CD4-positive, alpha-beta memory T cell (primary cell): ENCODE data around the gene TMEM138. TPM values are rescaled to one million over a fixed set of nuclear protein-coding genes. Genes with fewer than 3 reads are reported as not detected.

Source experiments
- CTCF ChIA-PET: fragments of 350-600 bp; sonication (Branson Sonifier 250); formaldehyde crosslinking; loops from one replicate; lab custom pipeline; 2021; ENCODE audit warnings: inconsistent platforms; ENCODE audit not compliant: partially characterized antibody; lab: Charles Lee
- POLR2A ChIA-PET: fragments of 350-600 bp; sonication (Branson Sonifier 250); formaldehyde crosslinking; loops from one replicate; lab custom pipeline; 2021; ENCODE audit not compliant: partially characterized antibody; lab: Charles Lee
- DNase-seq, 5 donors: peaks; one replicate each; pipeline versions ENCODE4 v3.0.0 to v3.0.0-alpha.2; 2020 to 2022; ENCODE audit warnings: mixed read lengths in 1 of 5
- H3K27ac ChIP-seq: one replicate; pipeline ENCODE4 v1.7.0; 2013; ENCODE audit warnings: low read depth, low read length
- H3K27me3 ChIP-seq: 2 replicates; pipeline ENCODE4 v1.7.0; 2013; ENCODE audit warnings: mild to moderate bottlenecking, low read length, moderate library complexity; ENCODE audit not compliant: insufficient read depth
- H3K36me3 ChIP-seq: 2 replicates; pipeline ENCODE4 v1.7.0; 2013; ENCODE audit warnings: mild to moderate bottlenecking, low read length, moderate library complexity; ENCODE audit not compliant: insufficient read depth
- H3K4me1 ChIP-seq: 2 replicates; pipeline ENCODE4 v1.7.0; 2013; ENCODE audit warnings: mild to moderate bottlenecking, low read length, moderate library complexity; ENCODE audit not compliant: insufficient read depth
- H3K4me3 ChIP-seq, 2 donors: one replicate each; pipeline ENCODE4 v1.7.0; 2013; ENCODE audit warnings: low read length in 2 of 2, mild to moderate bottlenecking in 1 of 2
- H3K9me3 ChIP-seq, 2 donors: one replicate each; pipeline ENCODE4 v1.7.0; 2013; ENCODE audit warnings: low read length in 2 of 2, control low read depth in 1 of 2; ENCODE audit not compliant: control insufficient read depth in 1 of 2
- H3K27ac Mint-ChIP-seq, 7 donors: one replicate each; pipeline ENCODE4 v1.8.0; 2020 to 2021; ENCODE audit warnings: mixed read lengths in 7 of 7, mild to moderate bottlenecking in 6 of 7, inconsistent platforms in 3 of 7, moderate library complexity in 3 of 7
- H3K27me3 Mint-ChIP-seq, 2 donors: one replicate each; pipeline ENCODE4 v1.8.0; 2020 to 2021; ENCODE audit warnings: mixed read lengths in 2 of 2
- H3K36me3 Mint-ChIP-seq, 2 donors: one replicate each; pipeline ENCODE4 v1.8.0; 2020 to 2021; ENCODE audit warnings: mixed read lengths in 2 of 2, inconsistent platforms in 1 of 2, mild to moderate bottlenecking in 1 of 2
- H3K4me1 Mint-ChIP-seq, 4 donors: one replicate each; pipeline ENCODE4 v1.8.0; 2020 to 2021; ENCODE audit warnings: mixed read lengths in 4 of 4, mild to moderate bottlenecking in 1 of 4
- H3K4me3 Mint-ChIP-seq, 8 donors: one replicate each; pipeline ENCODE4 v1.8.0; 2020 to 2021; ENCODE audit warnings: mixed read lengths in 8 of 8, mild to moderate bottlenecking in 7 of 8, moderate library complexity in 6 of 8, inconsistent platforms in 3 of 8
- H3K9me3 Mint-ChIP-seq, 8 donors: one replicate each; pipeline ENCODE4 v1.8.0; 2020 to 2021; ENCODE audit warnings: mixed read lengths in 8 of 8, mild to moderate bottlenecking in 5 of 8, inconsistent platforms in 3 of 8, moderate library complexity in 1 of 8
- intact Hi-C: fragments of 100-400 bp; cut with micrococcal nuclease; formaldehyde crosslinking; loops from one replicate; pipeline ENCODE4 v1.15.1; 2023
- polyA plus RNA-seq, 2 donors: library from polyadenylated mRNA; unstranded; fragments of 300-500 nt; fragmentation: Illumina TruSeq; gene quantifications; one replicate each; pipeline ENCODE4 v1.2.3, GENCODE V29; 2021
- total RNA-seq, 2 experiments: library from RNA; stranded (reverse); gene quantifications; one replicate each; pipeline ENCODE4 v1.2.3, GENCODE V29; 2021

The TMEM138 gene
- total and polyA plus RNA-seq, 4 experiments from 2014 or later: 49.0 to 62.5 (median 60.2) TPM

DNA sequence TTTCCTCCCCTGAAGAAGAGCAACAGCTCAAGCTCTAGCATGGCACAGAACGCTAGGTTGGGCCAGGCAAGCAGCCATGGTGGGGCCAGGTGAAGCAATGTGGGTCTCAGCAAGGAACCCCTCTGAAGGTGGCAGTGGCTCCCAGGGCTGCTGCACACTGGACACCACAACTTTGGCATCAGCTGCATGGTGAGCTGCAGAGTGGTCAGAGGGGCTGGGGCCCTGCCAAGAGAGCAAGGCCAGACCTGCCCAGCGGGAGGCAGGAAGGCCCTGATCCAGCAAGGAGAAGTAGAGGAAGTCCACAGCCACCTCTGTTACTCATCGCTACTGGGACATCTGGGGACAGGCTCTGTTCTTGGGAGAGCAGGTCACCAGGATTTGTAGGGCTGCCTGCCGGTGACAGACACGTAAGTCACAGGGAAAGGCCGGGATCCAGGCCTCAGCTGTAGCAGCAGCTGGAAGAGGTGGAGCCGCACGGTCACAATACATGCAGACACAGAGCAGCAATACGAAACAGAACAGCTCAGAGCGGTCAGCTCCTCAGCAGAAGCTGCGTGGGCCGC is 12.9 kb upstream of the TMEM138 start:
- no peak overlapping the region for H3K4me3 ChIP-seq
- no peaks in the 10 kb centered on the region for H3K9me3 ChIP-seq
- H3K4me1 ChIP-seq: no peaks in the 10 kb centered on the region
- H3K36me3 Mint-ChIP-seq: peaks cover 20 to 53% of the 10 kb centered on the region in 2 donors
- peaks cover 45% of the 10 kb centered on the region for H3K36me3 ChIP-seq
- intact Hi-C loops: no loop called here
- H3K27me3 ChIP-seq: no peaks in the 10 kb centered on the region
- ChIA-PET POLR2A (no interaction called here), CTCF (interaction anchor here (1.2 to 3.2 kb wide), 4 partner anchors 10 to 37 kb away, joined by 3 to 14 read pairs (median 8); partner anchors contain the start of gene TMEM138)
- H3K27ac Mint-ChIP-seq: no peak overlapping the region
- DNase-seq: no peak
- no peaks in the 10 kb centered on the region for H3K27me3 Mint-ChIP-seq
- no peak overlapping the region for H3K4me3 Mint-ChIP-seq
- H3K27ac ChIP-seq: no peak overlapping the region
- H3K9me3 Mint-ChIP-seq: no peaks in the 10 kb centered on the region
- peaks cover 0 to 4% (median under 1%) of the 10 kb centered on the region in 4 donors for H3K4me1 Mint-ChIP-seq

GRCh38 chr11:61349916-61350315 is 12.3 kb upstream of the TMEM138 start:
- Histone ChIP-seq H3K9me3 (no peaks in the 10 kb centered on the region), H3K27ac (no peak overlapping the region), H3K36me3 (peaks cover 45% of the 10 kb centered on the region), H3K4me1 (no peaks in the 10 kb centered on the region), H3K27me3 (no peaks in the 10 kb centered on the region), H3K4me3 (no peak overlapping the region)
- CTCF ChIA-PET: interaction anchor here (1.2 to 3.2 kb wide), 2 partner anchors 11 to 36 kb away, joined by 3 to 13 read pairs; no protein-coding TSS in a partner anchor
- no peaks in the 10 kb centered on the region for H3K9me3 Mint-ChIP-seq
- no peak for DNase-seq
- H3K27ac Mint-ChIP-seq: peak overlapping the region in 4 of 7 donors; percentile 16 to 66 (median 44)
- intact Hi-C loops: no loop called here
- peaks cover 21 to 49% of the 10 kb centered on the region in 2 donors for H3K36me3 Mint-ChIP-seq
- H3K27me3 Mint-ChIP-seq: no peaks in the 10 kb centered on the region
- H3K4me3 Mint-ChIP-seq: no peak overlapping the region
- peaks cover 0 to 4% (median under 1%) of the 10 kb centered on the region in 4 donors for H3K4me1 Mint-ChIP-seq
- POLR2A ChIA-PET: no interaction called here

DNA sequence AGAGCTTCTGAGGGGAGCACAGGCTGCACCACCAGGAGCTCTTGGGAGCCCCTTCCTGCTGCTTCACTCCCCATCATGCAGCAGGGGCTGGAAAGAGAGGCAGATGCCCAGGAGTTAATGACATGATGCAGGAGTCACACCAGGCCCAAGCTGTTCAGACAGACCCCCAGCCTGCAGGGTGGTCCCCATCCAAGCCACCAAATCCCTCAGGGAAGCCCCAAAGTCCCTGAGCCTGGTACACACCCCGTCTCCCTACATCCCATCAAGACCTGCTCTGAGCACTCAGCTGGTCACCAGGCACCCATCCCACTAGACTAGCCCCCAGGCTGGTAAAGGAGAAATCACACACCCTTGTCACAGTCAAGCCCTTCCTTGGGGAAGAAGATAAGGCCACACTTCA is 11.8 kb upstream of the TMEM138 start:
- H3K4me1 Mint-ChIP-seq: peaks cover 0 to 4% (median 2%) of the 10 kb centered on the region in 4 donors
- peaks cover 24 to 51% of the 10 kb centered on the region in 2 donors for H3K36me3 Mint-ChIP-seq
- no peaks in the 10 kb centered on the region for H3K27me3 Mint-ChIP-seq
- no peaks in the 10 kb centered on the region for H3K27me3 ChIP-seq
- POLR2A ChIA-PET: no interaction called here
- no peaks in the 10 kb centered on the region for H3K9me3 ChIP-seq
- no peaks in the 10 kb centered on the region for H3K4me1 ChIP-seq
- no peak overlapping the region for H3K27ac Mint-ChIP-seq
- no peaks in the 10 kb centered on the region for H3K9me3 Mint-ChIP-seq
- H3K4me3 ChIP-seq: no peak overlapping the region
- no peak overlapping the region for H3K4me3 Mint-ChIP-seq
- CTCF ChIA-PET: interaction anchor here (3.2 kb wide), 1 partner anchor 35 kb away, joined by 13 read pairs; no protein-coding TSS in a partner anchor
- H3K27ac ChIP-seq: no peak overlapping the region
- intact Hi-C loops: no loop called here
- H3K36me3 ChIP-seq: peaks cover 45% of the 10 kb centered on the region
- no peak for DNase-seq

DNA sequence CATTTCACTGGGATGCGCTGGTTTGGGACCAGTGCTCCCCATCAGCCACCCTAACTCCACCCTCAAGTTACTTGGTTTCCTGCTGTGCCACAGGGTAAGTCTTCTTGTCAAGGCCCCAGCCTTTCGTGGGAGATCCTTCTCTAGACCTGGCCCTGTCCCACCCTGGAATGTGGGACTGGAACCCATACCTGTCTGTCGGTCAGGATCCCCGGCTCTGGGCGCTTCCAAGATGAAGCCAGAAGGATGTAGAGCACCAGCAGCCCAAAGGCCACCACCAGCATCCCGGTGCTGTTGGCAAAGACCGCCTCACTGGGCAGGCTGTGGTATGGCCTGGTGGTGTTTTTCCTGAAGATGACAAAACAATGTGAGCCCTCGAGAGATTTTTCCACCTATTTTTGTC is 11.4 kb upstream of the TMEM138 start:
- no peak overlapping the region for H3K27ac Mint-ChIP-seq
- Histone ChIP-seq H3K4me1 (no peaks in the 10 kb centered on the region), H3K27ac (no peak overlapping the region), H3K4me3 (no peak overlapping the region), H3K36me3 (peaks cover 45% of the 10 kb centered on the region), H3K9me3 (no peaks in the 10 kb centered on the region), H3K27me3 (no peaks in the 10 kb centered on the region)
- no peak overlapping the region for H3K4me3 Mint-ChIP-seq
- POLR2A ChIA-PET: no interaction called here
- H3K9me3 Mint-ChIP-seq: no peaks in the 10 kb centered on the region
- DNase-seq: no peak
- CTCF ChIA-PET: interaction anchor here (3.2 kb wide), 1 partner anchor 35 kb away, joined by 13 read pairs; no protein-coding TSS in a partner anchor
- peaks cover 24 to 51% of the 10 kb centered on the region in 2 donors for H3K36me3 Mint-ChIP-seq
- H3K27me3 Mint-ChIP-seq: no peaks in the 10 kb centered on the region
- intact Hi-C loops: no loop called here
- H3K4me1 Mint-ChIP-seq: peaks cover 0 to 4% (median 2%) of the 10 kb centered on the region in 4 donors

- H3K27ac Mint-ChIP-seq: no peak overlapping the region
- Histone ChIP-seq H3K9me3 (no peaks in the 10 kb centered on the region), H3K27me3 (no peaks in the 10 kb centered on the region), H3K27ac (no peak overlapping the region), H3K36me3 (peaks cover 45% of the 10 kb centered on the region), H3K4me3 (no peak overlapping the region), H3K4me1 (no peaks in the 10 kb centered on the region)
- H3K27me3 Mint-ChIP-seq: no peaks in the 10 kb centered on the region
- POLR2A ChIA-PET: interaction anchor here (0.9 kb wide), 1 partner anchor 9 kb away, joined by 4 read pairs; the partner anchor contains the start of genes CYB561A3 and TMEM138
- intact Hi-C loops: no loop called here
- H3K4me1 Mint-ChIP-seq: peaks cover 0 to 6% (median 4%) of the 10 kb centered on the region in 4 donors
- no peak overlapping the region for H3K4me3 Mint-ChIP-seq
- no peak for DNase-seq
- H3K36me3 Mint-ChIP-seq: peaks cover 24 to 50% of the 10 kb centered on the region in 2 donors
- H3K9me3 Mint-ChIP-seq: no peaks in the 10 kb centered on the region
- CTCF ChIA-PET: interaction anchor here (1.3 to 1.5 kb wide), 2 partner anchors 16 to 34 kb away, joined by 5 read pairs; no protein-coding TSS in a partner anchor
Observed at GRCh38 chr11:61352038-61352437, 10.1 kb upstream of the TMEM138 start.

DNA sequence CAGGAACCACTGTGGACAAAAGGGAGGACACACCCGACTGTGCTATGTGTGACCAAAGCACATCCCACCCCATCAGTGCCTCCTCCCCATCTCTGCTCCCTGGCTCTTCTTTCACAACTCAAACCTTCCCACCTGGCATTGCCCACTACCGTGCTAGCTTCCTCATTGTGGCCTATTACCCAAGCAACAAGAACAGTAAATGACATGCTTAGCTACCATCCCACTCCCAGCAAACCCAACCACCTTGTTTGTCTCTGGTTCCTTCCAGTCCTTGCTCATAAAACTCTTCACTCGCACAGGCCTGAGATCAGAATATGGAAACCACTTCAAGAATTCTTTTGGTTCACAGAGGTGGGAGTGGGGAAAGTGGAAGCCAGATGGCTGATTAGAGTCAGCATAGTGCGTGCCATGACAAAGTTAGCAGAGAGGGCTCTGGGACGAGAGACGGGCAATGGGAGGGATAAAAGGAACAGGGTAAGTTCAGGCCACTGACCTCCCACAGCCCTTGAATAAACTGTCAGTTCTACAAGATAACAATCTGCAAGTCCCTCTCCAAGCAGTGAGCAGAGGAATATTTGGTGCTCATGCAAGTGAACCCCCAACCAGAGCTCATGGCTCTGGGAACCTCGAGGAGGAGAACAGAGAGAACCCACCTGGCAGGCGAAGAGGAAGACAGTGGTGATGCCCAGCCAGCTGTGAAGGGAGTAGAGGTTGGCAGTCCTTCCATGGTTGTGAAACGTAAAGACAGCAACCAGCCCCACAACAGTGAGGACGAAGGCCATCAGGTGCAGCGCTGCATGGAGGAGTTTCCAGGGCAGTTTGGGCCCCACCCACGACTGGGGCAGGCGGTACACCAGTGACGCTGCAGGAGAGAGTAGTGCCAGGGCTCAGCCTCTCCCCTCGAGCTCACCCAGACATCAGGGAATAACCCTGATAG is 8.8 kb upstream of the TMEM138 start:
- no peaks in the 10 kb centered on the region for H3K9me3 Mint-ChIP-seq
- DNase-seq: no peak
- H3K36me3 Mint-ChIP-seq: peaks cover 24 to 45% of the 10 kb centered on the region in 2 donors
- H3K4me3 Mint-ChIP-seq: peak overlapping the region in 1 of 8 donors; percentile 7
- Histone ChIP-seq H3K27ac (no peak overlapping the region), H3K36me3 (peaks cover 42% of the 10 kb centered on the region), H3K4me3 (no peak overlapping the region), H3K9me3 (no peaks in the 10 kb centered on the region), H3K4me1 (no peaks in the 10 kb centered on the region), H3K27me3 (no peaks in the 10 kb centered on the region)
- ChIA-PET CTCF (interaction anchor here (1.1 to 3.5 kb wide), 3 partner anchors 18 to 32 kb away, joined by 4 to 22 read pairs (median 7); no protein-coding TSS in a partner anchor), POLR2A (no interaction called here)
- H3K27me3 Mint-ChIP-seq: no peaks in the 10 kb centered on the region
- peaks cover 5 to 8% (median 6%) of the 10 kb centered on the region in 4 donors for H3K4me1 Mint-ChIP-seq
- H3K27ac Mint-ChIP-seq: no peak overlapping the region
- intact Hi-C loops: no loop called here

- Mint-ChIP-seq H3K4me1 (peaks cover 5 to 9% (median 7%) of the 10 kb centered on the region in 4 donors), H3K27me3 (no peaks in the 10 kb centered on the region), H3K9me3 (no peaks in the 10 kb centered on the region), H3K4me3 (no peak overlapping the region), H3K36me3 (peaks cover 24 to 37% of the 10 kb centered on the region in 2 donors), H3K27ac (peak overlapping the region in 1 of 7 donors; percentile 29)
- no peak for DNase-seq
- Histone ChIP-seq H3K9me3 (no peaks in the 10 kb centered on the region), H3K4me3 (no peak overlapping the region), H3K27ac (no peak overlapping the region), H3K36me3 (peaks cover 35% of the 10 kb centered on the region), H3K4me1 (no peaks in the 10 kb centered on the region), H3K27me3 (no peaks in the 10 kb centered on the region)
- ChIA-PET CTCF (interaction anchor here (2.0 to 3.5 kb wide), 2 partner anchors 18 to 32 kb away, joined by 7 to 22 read pairs; no protein-coding TSS in a partner anchor), POLR2A (no interaction called here)
- intact Hi-C loops: no loop called here
Observed at GRCh38 chr11:61354208-61354607, 8.0 kb upstream of the TMEM138 start.
